ENCODE results near the gene INIP. TPM values are rescaled to one million over a fixed set of nuclear protein-coding genes. Genes with fewer than 3 reads are reported as not detected.

The INIP gene
- total RNA-seq, 2 donors from 2014 or later: 16.1 to 19.3 TPM

GRCh38 chr9:112655668-112656067 is 62.2 kb downstream of the INIP start:
- Histone ChIP-seq H3K9ac (ENCODE audit: extremely low read depth, low read length, poor library complexity, severe bottlenecking) (no peak overlapping the region), H3K4me3 (ENCODE audit: low read length) (no peak overlapping the region), H3K36me3 (ENCODE audit: control insufficient read depth, insufficient read depth, low read length) (peaks cover 12% of the 10 kb centered on the region), H3K4me1 (ENCODE audit: control insufficient read depth, insufficient read depth, low read length) (no peaks in the 10 kb centered on the region), H3K9me3 (ENCODE audit: control insufficient read depth, low read length) (no peaks in the 10 kb centered on the region), H3K27ac (ENCODE audit: low read depth, low read length) (no peak overlapping the region), H3K27me3 (ENCODE audit: control insufficient read depth, insufficient read depth, low read length, poor library complexity, severe bottlenecking) (no peaks in the 10 kb centered on the region)
- WGBS, 2 experiments (ENCODE audit: insufficient coverage in 1 of 2, insufficient read length in 1 of 2): 74 to 93% methylated on average over 3 of the region's 3 CpGs
- peak overlapping the region; percentile 12 for H3K27ac Mint-ChIP-seq
- no peak overlapping the region for H3K4me3 Mint-ChIP-seq
- peaks cover 7% of the 10 kb centered on the region for H3K4me1 Mint-ChIP-seq
- TF ChIP-seq CTCF (conservative IDR thresholded peaks at IDR 0.05): no peak
- peaks cover 27% of the 10 kb centered on the region for H3K36me3 Mint-ChIP-seq (ENCODE audit: low read depth)
- H3K9me3 Mint-ChIP-seq: peaks cover 1% of the 10 kb centered on the region
- DNase-seq: peak; percentile 47
- H3K27me3 Mint-ChIP-seq (ENCODE audit: insufficient read depth): no peaks in the 10 kb centered on the region

- TF ChIP-seq CTCF (conservative IDR thresholded peaks at IDR 0.05): no peak
- Histone ChIP-seq H3K27ac (ENCODE audit: low read depth, low read length) (no peak overlapping the region), H3K36me3 (ENCODE audit: control insufficient read depth, insufficient read depth, low read length) (peaks cover 6% of the 10 kb centered on the region), H3K9ac (ENCODE audit: extremely low read depth, low read length, poor library complexity, severe bottlenecking) (no peak overlapping the region), H3K4me1 (ENCODE audit: control insufficient read depth, insufficient read depth, low read length) (no peaks in the 10 kb centered on the region), H3K4me3 (ENCODE audit: low read length) (no peak overlapping the region), H3K27me3 (ENCODE audit: control insufficient read depth, insufficient read depth, low read length, poor library complexity, severe bottlenecking) (no peaks in the 10 kb centered on the region), H3K9me3 (ENCODE audit: control insufficient read depth, low read length) (peaks cover 10% of the 10 kb centered on the region)
- Mint-ChIP-seq H3K27me3 (ENCODE audit: insufficient read depth) (no peaks in the 10 kb centered on the region), H3K4me1 (peaks cover 7% of the 10 kb centered on the region), H3K9me3 (peaks cover 5% of the 10 kb centered on the region), H3K36me3 (ENCODE audit: low read depth) (peaks cover 33% of the 10 kb centered on the region), H3K4me3 (no peak overlapping the region), H3K27ac (no peak overlapping the region)
- 81 to 86% methylated on average over 3 to 5 of the region's 5 CpGs for WGBS, 2 experiments (ENCODE audit: insufficient coverage in 1 of 2, insufficient read length in 1 of 2)
- DNase-seq: peak; percentile 61
These were observed 63.6 kb downstream of the INIP start for GRCh38 chr9:112654282-112654681.

GRCh38 chr9:112648624-112649023 is 69.3 kb downstream of the INIP start:
- Histone ChIP-seq H3K4me1 (ENCODE audit: control insufficient read depth, insufficient read depth, low read length) (no peaks in the 10 kb centered on the region), H3K27me3 (ENCODE audit: control insufficient read depth, insufficient read depth, low read length, poor library complexity, severe bottlenecking) (no peaks in the 10 kb centered on the region), H3K9ac (ENCODE audit: extremely low read depth, low read length, poor library complexity, severe bottlenecking) (no peak overlapping the region), H3K36me3 (ENCODE audit: control insufficient read depth, insufficient read depth, low read length) (peaks cover 30% of the 10 kb centered on the region), H3K4me3 (ENCODE audit: low read length) (no peak overlapping the region), H3K9me3 (ENCODE audit: control insufficient read depth, low read length) (peaks cover 29% of the 10 kb centered on the region), H3K27ac (ENCODE audit: low read depth, low read length) (no peak overlapping the region)
- no peak overlapping the region for H3K27ac Mint-ChIP-seq
- 100% methylated on average over 1 of the region's 1 CpG; no CpG with 5 or more reads in 1 of the 2 experiments for WGBS, 2 experiments (ENCODE audit: insufficient coverage in 1 of 2, insufficient read length in 1 of 2)
- TF ChIP-seq CTCF (conservative IDR thresholded peaks at IDR 0.05): no peak
- H3K36me3 Mint-ChIP-seq (ENCODE audit: low read depth): peaks cover 62% of the 10 kb centered on the region
- no peak for DNase-seq
- H3K9me3 Mint-ChIP-seq: peaks cover 16% of the 10 kb centered on the region
- no peak overlapping the region for H3K4me3 Mint-ChIP-seq
- H3K27me3 Mint-ChIP-seq (ENCODE audit: insufficient read depth): no peaks in the 10 kb centered on the region
- H3K4me1 Mint-ChIP-seq: peaks cover under 1% of the 10 kb centered on the region
